HG02852 (cell line): ENCODE results near the gene ASPM.

Experiments
- ATAC-seq: cut with Tn5 transposase; IDR thresholded peaks from one replicate; pipeline ENCODE4 v1.9.1; 2021; ENCODE audit warnings: mild to moderate bottlenecking, moderate library complexity; ENCODE audit not compliant: unreplicated experiment

Gene ASPM

DNA sequence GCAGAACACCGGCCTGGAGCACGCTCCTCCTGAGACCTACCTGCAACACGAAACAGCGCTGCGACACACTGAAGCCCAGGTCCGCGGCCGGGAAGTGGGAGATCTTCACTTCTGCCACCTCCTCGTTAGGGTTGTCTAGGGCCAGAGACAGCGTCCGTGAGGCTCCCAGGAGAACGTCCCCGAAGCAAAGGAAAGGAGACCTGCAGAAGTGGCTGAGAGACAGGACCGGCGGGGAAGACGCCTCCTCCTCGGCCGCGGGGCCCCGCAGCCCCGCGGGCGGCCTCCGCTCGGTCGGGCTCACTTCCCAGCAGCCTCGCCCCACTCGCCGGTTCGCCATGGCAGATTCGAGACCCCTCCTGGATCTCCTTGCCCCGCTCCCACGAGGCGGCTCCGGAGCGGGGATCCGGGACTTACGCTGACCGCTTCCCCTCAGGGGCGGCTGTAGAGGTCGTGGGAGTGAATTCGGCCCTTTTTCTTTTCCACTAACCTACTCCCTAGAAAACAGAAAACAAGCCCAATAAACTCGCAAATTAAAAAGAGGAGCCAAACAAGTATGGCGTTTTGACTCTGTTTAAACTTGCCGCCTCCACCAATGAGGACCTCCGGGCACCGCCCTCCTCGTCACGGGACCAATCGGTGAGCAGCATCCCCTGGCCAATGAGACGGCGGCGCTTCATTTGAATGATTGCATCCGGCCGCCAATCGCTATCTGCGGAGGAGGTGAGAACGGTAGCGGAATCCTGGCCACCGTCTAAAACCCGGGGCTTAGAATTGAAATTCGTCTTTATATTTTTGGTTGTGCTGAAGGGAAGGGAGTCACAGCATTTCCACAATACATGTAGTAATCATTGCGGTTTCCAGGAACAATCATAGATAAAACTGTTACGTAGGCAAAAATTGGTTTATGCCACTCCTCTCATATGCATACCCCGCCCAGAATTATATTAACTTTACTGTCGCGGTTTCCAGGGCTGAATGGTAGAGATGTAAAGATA, at the start of gene ASPM:
Gene ASPM, minus strand, starts transcription at position 569 of the 995 bp plus-strand sequence. Its CDS starts 232 bp downstream, at position 337.
- peak; percentile 98 for ATAC-seq

DNA sequence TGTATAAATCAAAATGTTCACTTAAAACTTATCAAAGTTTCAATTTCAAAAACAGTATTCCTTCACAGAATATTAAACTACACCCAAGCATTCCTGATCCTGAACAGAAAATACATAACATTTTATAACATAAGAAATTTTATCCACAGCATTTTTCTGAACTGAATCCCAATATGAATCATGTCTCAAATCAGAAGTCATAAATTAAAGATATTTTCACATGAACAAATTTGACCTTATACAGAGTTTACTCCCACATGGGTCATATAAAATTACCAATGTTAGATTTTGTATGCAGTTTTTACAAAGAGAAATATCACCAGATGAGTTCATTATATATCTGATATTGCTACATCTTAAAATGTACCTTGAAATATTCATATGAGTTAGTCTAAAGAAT, 48.6 kb upstream of the ASPM start:
- ATAC-seq = no peak

- no peak for ATAC-seq
Measured at GRCh38 chr1:197184190-197184589, 37.7 kb upstream of the ASPM start.

- ATAC-seq = no peak
Measured at GRCh38 chr1:197183195-197183748, 36.8 kb upstream of the ASPM start.

DNA sequence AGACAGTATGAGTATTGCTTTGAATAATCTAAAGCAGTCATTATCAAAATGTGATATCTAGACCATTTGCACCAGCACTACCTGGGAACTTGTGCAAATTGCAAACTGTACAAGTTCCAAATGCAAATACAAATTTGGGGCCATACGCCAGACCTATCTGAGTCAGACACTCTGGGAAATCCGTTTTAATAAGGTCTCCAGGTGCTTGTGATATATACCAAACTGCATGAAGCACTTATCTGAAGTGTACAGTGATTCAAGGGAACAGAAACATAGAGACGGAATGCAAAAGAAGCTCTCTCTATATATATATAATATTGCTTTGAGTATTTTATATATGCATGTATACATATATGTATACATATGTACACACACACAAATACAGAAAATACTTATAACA, 36.2 kb upstream of the ASPM start:
- ATAC-seq = no peak

- peak; percentile 62 for ATAC-seq
Measured at GRCh38 chr1:197181982-197182381, 35.5 kb upstream of the ASPM start.

DNA sequence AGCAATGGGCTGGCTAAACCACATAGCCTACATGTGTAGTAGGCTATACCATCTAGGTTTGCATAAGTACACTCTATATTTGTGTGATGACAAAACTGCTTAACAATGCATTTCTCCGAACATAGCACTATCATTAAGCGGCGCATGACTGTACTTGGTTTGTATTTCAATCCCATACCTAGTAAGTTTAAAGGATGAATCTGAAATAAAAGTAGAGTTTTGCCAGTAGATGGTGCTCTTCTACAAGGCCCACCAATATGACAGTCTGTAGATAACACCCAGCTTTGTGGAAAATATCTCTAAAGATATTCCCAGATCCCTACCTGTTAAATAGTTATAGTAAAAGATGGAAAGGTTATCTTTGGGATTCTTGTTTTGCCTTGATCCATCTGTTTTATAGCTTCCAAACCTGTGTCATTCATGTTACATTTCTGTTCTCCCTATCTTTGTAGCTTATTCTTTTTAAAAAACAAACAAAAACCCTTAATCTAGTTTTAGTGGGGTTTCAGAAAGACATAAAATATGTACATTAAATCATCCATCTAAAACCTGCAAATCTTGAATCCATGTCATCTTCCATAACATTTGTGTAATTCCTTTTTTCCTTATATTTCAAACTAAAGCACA, 33.9 kb upstream of the ASPM start:
- ATAC-seq = peak; percentile 39

- ATAC-seq = peak; percentile 59
Measured at GRCh38 chr1:197178998-197179397, 32.5 kb upstream of the ASPM start.

GRCh38 chr1:197174818-197175217, 28.3 kb upstream of the ASPM start:
- no peak for ATAC-seq

DNA sequence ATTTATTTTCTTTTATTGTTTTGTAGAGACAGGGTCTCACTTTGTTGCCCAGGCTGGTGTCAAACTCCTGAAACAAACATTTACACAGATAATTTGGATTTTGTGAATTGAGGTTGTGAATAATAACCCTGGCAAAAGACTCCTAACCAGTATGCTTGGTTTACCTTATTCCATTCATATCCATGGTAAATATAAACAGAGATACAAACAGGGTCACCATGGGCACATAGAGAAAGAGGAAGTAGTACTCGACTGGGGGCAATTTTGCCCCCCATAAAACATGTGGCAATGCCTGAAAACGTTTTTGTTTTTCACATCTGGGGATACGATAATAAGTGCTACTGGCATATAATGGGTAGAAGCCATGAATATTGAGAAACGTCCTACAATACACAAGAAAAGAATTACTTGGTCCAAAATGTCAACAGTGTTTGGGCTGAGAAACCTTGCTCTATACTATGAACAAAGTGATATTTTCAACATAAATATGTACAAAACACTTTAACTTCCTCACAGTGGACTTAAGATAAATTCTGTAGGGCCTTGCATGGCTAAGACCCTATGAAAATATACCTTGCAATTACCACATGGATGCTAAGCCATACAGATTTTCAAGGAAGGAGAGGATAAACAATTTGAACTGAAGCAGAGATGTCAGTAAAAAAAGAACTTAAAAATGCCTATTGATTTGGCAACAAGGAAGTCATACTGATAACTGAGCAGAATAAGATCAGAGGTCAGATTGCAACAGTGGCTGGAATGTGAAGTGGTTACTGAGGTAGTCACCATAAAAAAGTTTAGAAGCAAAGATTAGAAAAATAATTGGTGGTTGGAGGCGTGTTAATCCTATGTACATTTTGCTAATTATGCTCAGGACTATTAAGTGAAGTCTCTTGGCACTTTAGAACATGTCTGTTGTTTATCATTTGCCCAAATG, 27.4 kb upstream of the ASPM start:
- no peak for ATAC-seq

- no peak for ATAC-seq
Measured at GRCh38 chr1:197171531-197171930, 25.1 kb upstream of the ASPM start.

GRCh38 chr1:197170538-197170937, 24.1 kb upstream of the ASPM start:
- ATAC-seq = no peak

- ATAC-seq = no peak
Measured at GRCh38 chr1:197159461-197159860, 13.0 kb upstream of the ASPM start.

GRCh38 chr1:197156692-197157091, 10.2 kb upstream of the ASPM start:
- ATAC-seq = no peak

- no peak for ATAC-seq
Measured at GRCh38 chr1:197152662-197153061, 6.2 kb upstream of the ASPM start.

- no peak for ATAC-seq
Measured at GRCh38 chr1:197151185-197151584, 4.7 kb upstream of the ASPM start.

- ATAC-seq = no peak
Measured at GRCh38 chr1:197150336-197151005, 4.0 kb upstream of the ASPM start.

DNA sequence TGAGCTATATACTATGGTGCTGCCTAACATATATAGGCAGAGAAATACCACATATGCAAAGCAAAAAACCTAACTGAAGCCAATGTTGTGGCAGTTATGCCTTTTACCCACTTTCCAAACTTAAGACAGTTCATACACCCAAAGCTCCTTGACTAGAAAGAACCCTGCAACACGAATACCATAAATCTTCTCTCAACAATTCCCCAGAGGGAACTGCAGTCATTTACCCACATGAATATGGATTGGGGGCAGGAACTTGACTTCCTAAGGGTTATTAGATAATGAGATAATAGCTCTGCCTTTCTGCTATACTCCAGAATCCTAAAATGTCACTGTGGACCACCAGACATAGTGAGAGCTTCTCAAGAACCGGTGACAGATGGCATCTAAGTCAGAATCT, 2.9 kb upstream of the ASPM start:
- no peak for ATAC-seq

DNA sequence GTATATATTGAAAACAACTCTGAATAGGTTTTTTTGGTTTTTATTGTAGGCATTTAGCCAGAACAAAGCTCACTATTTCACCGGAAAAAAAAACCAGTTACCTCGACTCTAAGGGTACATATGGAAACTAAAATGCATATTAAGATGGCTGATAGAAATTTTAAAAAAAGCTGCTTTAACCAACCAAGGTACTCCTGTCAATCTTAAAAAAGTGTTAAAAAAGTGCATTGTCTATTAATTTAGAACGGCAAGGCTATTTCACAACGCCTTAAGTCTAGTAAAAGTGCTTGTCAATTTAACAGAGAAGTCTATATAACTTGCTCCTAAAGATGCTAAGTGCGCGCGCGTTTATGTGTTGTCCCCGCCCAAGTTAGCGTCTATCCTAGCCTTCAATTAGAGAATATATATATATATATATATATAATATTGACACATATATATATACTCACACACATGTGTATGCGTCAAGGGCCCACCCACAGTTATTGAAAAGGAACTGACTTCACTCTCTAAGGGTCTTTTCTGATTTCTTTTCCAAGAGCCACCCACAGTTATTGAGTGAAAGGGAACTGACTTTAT, 934 bp downstream of the ASPM start:
- no peak for ATAC-seq
